WERI-Rb-1 (cell line): ENCODE measurements around the gene KCP.
A peak's percentile ranks its signal among the peaks of the same experiment; 100 is the strongest.

Source experiments
- DNase-seq: peaks from one replicate; pipeline ENCODE4 v3.0.0-alpha.2; 2020
- H3K27ac ChIP-seq: fragments of 250-450 bp; sonication (Bioruptor Pico); 2 replicates; pipeline ENCODE4 v1.5.1; 2020; ENCODE audit warnings: mild to moderate bottlenecking, moderate library complexity
- H3K27me3 ChIP-seq: fragments of 250-450 bp; sonication (Bioruptor Pico); 2 replicates; pipeline ENCODE4 v1.5.1; 2021; ENCODE audit warnings: mild to moderate bottlenecking, low read depth, moderate library complexity; ENCODE audit not compliant: insufficient read depth, severe bottlenecking
- H3K36me3 ChIP-seq: fragments of 250-450 bp; sonication (Bioruptor Pico); 2 replicates; pipeline ENCODE4 v1.5.1; 2020; ENCODE audit warnings: mild to moderate bottlenecking, moderate library complexity
- H3K4me3 ChIP-seq: 2 replicates; pipeline ENCODE4 v1.5.1; 2011; ENCODE audit warnings: low read depth, mild to moderate bottlenecking, control low read depth, low read length
- H3K9me3 ChIP-seq: fragments of 250-450 bp; sonication (Bioruptor Pico); 2 replicates; pipeline ENCODE4 v1.5.1; 2021; ENCODE audit warnings: mild to moderate bottlenecking, moderate library complexity; ENCODE audit not compliant: severe bottlenecking
- TF ChIP-seq, protein P1 (sequence below): IDR thresholded peaks from 2 replicates; pipeline ENCODE4 v1.5.1; 2011; ENCODE audit warnings: low read depth, mild to moderate bottlenecking, control low read depth, inconsistent platforms, low read length

KCP gene

DNA sequence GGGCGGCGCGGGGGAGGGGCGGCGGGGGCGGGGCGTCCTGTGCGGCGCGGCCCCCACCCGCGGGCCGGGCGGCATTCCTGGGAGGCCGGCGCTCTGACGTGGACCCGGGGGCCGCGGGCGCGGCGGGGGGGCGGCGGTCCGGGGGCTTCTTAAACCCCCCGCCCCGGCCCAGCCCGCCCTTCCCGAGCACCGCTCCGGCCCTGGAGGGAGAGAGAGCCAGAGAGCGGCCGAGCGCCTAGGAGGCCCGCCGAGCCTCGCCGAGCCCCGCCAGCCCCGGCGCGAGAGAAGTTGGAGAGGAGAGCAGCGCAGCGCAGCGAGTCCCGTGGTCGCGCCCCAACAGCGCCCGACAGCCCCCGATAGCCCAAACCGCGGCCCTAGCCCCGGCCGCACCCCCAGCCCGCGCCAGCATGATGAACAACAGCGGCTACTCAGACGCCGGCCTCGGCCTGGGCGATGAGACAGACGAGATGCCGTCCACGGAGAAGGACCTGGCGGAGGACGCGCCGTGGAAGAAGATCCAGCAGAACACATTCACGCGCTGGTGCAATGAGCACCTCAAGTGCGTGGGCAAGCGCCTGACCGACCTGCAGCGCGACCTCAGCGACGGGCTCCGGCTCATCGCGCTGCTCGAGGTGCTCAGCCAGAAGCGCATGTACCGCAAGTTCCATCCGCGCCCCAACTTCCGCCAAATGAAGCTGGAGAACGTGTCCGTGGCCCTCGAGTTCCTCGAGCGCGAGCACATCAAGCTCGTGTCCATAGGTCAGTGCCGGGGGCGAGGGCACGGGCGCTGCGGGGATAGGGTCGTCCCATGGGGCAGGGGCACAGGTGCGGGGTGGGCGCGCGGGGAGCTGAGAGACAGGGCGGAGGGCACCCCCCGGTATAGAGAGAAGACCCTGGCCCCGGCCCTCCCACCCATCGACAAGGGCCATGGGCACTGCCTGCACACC lies 80.0 kb downstream of the KCP start, which contains the start of gene FLNC:
FLNC (plus strand) TSS at position 176 of the 947 bp plus-strand sequence; CDS start at position 408, 232 bp downstream.
- no peaks in the 10 kb centered on the region for H3K9me3 ChIP-seq
- no peaks in the 10 kb centered on the region for H3K27me3 ChIP-seq
- TF ChIP-seq, protein P1, sequence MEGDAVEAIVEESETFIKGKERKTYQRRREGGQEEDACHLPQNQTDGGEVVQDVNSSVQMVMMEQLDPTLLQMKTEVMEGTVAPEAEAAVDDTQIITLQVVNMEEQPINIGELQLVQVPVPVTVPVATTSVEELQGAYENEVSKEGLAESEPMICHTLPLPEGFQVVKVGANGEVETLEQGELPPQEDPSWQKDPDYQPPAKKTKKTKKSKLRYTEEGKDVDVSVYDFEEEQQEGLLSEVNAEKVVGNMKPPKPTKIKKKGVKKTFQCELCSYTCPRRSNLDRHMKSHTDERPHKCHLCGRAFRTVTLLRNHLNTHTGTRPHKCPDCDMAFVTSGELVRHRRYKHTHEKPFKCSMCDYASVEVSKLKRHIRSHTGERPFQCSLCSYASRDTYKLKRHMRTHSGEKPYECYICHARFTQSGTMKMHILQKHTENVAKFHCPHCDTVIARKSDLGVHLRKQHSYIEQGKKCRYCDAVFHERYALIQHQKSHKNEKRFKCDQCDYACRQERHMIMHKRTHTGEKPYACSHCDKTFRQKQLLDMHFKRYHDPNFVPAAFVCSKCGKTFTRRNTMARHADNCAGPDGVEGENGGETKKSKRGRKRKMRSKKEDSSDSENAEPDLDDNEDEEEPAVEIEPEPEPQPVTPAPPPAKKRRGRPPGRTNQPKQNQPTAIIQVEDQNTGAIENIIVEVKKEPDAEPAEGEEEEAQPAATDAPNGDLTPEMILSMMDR, result no peak
- peak within 1 kb of the TSS; percentile 98 for H3K27ac ChIP-seq
- no peaks in the 10 kb centered on the region for H3K36me3 ChIP-seq
- DNase-seq, result no peak
- peak within 1 kb of the TSS; percentile 24 for H3K4me3 ChIP-seq

DNA sequence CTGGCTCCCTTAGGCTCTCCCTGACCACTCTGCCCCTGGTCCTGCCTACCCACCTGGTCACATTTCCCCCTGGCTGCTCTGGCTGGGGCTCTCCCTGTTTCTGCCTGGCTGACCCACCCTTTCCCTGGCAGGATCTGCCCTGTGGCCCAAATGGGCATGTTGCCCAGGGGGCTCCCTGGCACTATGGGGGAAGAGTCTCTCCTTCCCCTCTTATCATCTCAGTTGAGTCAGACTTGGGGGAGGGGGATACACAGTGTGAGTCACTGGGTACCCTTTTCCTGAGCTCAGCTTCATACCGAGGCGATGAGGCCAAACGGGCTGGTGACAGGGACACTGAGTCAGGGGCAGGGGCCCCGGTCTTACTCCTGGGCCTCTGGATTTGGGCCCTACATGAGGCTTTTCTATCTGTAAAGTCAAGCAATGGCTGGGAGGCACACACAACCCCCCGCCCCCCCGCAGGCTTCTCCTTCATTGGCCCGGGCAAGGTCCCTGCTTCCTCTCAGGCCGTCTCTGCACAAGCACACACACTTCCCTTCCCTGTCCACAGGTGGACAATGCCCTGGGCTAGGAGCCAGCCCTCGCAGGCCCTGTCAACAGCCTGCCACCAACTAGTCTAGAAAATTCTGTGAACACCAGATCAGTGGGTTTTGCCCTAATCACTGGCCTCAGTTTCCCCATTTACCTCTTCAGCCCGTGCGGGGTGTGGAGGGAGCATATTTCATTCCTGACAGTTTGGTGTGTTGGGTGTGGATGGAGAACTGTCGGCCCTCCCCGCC lies 80.9 kb downstream of the KCP start:
- Histone ChIP-seq H3K9me3 (no peaks in the 10 kb centered on the region), H3K36me3 (no peaks in the 10 kb centered on the region), H3K27me3 (no peaks in the 10 kb centered on the region), H3K4me3 (no peak overlapping the region), H3K27ac (no peak overlapping the region)
- TF ChIP-seq, protein P1, result no peak
- DNase-seq, result no peak

DNA sequence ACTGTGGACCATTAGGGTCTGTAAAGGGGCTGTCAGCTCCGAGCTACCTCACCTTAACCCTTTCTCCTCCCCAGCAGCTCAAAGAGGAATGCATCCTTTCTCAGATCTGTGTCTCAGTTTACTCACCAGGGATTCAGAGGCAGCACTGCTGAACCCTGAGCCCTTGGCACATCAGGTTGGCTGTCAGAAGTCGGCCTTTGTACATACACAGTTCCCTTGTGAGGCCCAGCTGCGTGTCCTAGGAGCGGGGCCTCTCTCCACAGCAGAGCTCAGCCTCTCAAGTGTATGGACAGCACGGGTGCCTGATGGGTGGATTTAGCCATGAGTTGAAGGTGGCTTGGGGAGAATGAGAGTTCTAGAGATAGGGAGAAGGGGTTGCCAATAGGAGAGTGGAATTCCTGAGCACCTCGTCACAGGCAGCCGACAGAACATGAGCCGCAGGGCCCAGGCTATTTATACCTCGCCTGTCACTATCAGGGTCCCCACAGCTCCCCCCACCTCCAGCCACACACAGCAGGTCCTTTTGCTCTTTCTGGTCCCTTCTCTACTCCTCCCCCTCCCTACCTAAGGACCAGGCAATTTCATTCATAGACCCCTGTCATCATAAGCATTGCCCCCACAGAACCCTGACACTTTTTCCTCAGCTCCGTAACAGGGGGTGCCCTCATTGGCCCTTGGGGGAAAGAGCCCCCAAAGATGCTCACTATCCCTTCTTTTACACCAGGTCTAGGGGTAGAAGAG lies 82.4 kb downstream of the KCP start:
- Histone ChIP-seq H3K36me3 (no peaks in the 10 kb centered on the region), H3K4me3 (no peak overlapping the region), H3K9me3 (no peaks in the 10 kb centered on the region), H3K27ac (no peak overlapping the region), H3K27me3 (no peaks in the 10 kb centered on the region)
- TF ChIP-seq, protein P1, result no peak
- no peak for DNase-seq

DNA sequence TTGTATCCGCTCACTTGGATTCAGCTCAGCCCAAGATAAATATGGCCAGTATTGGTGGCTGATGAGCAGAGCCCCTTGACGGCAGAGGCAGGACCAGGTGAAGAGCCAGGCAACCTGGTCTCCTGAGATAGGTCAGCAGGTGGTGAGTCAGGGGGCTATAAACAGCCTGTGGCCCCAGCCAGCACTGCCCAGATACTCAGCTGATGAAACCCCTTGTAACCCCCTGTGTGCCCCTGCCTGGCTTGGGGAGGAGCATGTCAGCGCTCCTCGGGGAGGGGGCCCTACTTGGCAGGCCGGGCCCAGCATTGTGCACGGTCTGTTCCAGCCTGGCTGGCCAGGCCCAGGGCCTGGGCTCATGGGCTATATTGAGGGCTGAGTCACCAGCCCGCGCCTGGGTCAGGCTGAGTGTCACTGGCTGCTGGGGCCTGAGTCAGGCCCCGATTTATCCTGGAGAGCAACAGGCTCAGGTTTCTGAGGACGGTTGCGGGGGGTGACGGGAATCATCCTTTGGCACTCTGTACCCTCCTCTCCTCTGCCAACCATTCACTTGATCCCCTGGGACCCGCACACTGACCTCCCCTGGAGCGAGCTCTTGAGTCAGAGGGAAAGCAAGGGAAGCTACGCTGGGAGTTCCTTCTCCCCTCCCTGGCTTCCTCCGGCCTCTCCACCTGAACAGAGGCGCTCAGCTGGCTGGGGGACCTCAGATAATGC lies 83.1 kb downstream of the KCP start:
- TF ChIP-seq, protein P1, result no peak
- Histone ChIP-seq H3K27ac (no peak overlapping the region), H3K36me3 (no peaks in the 10 kb centered on the region), H3K4me3 (no peak overlapping the region), H3K27me3 (no peaks in the 10 kb centered on the region), H3K9me3 (no peaks in the 10 kb centered on the region)
- DNase-seq, result no peak

DNA sequence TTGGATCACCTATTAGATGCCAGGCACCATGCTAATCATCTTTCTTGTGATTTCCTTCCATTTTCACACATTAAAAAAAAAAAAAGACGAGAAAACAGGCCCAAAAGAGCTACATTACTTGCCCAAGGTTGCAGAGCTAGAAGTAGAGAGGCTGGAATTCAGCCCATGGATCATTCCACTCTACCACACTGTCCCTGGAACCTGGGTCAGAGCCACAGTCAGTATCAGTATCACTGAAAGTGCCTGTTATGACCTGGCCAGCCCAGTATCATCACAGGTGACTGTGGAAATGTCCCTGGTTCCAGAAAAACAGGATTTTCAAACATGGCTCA lies 83.6 kb downstream of the KCP start:
- DNase-seq, result no peak
- Histone ChIP-seq H3K36me3 (no peaks in the 10 kb centered on the region), H3K9me3 (no peaks in the 10 kb centered on the region), H3K4me3 (no peak overlapping the region), H3K27me3 (no peaks in the 10 kb centered on the region), H3K27ac (no peak overlapping the region)
- TF ChIP-seq, protein P1, result no peak
